Measurements from ENCODE around the gene HNRNPA1. TPM values are rescaled to one million over a fixed set of nuclear protein-coding genes. Genes with fewer than 3 reads are reported as not detected.

Gene HNRNPA1
- total and polyA plus RNA-seq, 9 of the 15 experiments (the other 6 are each of a cell fraction or from before 2014, with no cell fraction given) = 1,166 to 2,703 (median 1,815) TPM

- TF ChIP-seq RBBP5 (IDR thresholded peaks at IDR 0.05; ENCODE audit: borderline replicate concordance, insufficient read depth, low read length, poor library complexity, severe bottlenecking) (no peak), GATA2 (CRISPR knock-in tag; IDR thresholded peaks at IDR 0.05) (no peak), NFIX (CRISPR knock-in tag; IDR thresholded peaks at IDR 0.05; ENCODE audit: low read depth) (no peak), ELF1 (tag; IDR thresholded peaks at IDR 0.05) (no peak), ZNF740 (CRISPR knock-in tag; IDR thresholded peaks at IDR 0.05) (no peak), ZNF740 (tag; IDR thresholded peaks at IDR 0.05) (no peak), JUN (IDR thresholded peaks at IDR 0.05; ENCODE audit: borderline replicate concordance, low read depth, low read length) (no peak), JUN (CRISPR knock-in tag; IDR thresholded peaks at IDR 0.05; ENCODE audit: borderline replicate concordance) (no peak), MLLT1 (IDR thresholded peaks at IDR 0.05) (peak; percentile 44 to 56; a peak in 3 of 4 replicates), TAF7 (tag; IDR thresholded peaks at IDR 0.05) (no peak), ELF4 (CRISPR knock-in tag; IDR thresholded peaks at IDR 0.05) (no peak), ZNF655 (CRISPR knock-in tag; IDR thresholded peaks at IDR 0.05) (no peak), ZNF324 (CRISPR knock-in tag; IDR thresholded peaks at IDR 0.05) (no peak), ZNF124 (CRISPR knock-in tag; IDR thresholded peaks at IDR 0.05) (no peak), NR2C1 (IDR thresholded peaks at IDR 0.05) (no peak), NR2C1 (tag; IDR thresholded peaks at IDR 0.05) (no peak), PCBP2 (IDR thresholded peaks at IDR 0.05; ENCODE audit: low read depth, low read length, poor library complexity, severe bottlenecking) (no peak)
- TF ChIP-seq, protein P1, sequence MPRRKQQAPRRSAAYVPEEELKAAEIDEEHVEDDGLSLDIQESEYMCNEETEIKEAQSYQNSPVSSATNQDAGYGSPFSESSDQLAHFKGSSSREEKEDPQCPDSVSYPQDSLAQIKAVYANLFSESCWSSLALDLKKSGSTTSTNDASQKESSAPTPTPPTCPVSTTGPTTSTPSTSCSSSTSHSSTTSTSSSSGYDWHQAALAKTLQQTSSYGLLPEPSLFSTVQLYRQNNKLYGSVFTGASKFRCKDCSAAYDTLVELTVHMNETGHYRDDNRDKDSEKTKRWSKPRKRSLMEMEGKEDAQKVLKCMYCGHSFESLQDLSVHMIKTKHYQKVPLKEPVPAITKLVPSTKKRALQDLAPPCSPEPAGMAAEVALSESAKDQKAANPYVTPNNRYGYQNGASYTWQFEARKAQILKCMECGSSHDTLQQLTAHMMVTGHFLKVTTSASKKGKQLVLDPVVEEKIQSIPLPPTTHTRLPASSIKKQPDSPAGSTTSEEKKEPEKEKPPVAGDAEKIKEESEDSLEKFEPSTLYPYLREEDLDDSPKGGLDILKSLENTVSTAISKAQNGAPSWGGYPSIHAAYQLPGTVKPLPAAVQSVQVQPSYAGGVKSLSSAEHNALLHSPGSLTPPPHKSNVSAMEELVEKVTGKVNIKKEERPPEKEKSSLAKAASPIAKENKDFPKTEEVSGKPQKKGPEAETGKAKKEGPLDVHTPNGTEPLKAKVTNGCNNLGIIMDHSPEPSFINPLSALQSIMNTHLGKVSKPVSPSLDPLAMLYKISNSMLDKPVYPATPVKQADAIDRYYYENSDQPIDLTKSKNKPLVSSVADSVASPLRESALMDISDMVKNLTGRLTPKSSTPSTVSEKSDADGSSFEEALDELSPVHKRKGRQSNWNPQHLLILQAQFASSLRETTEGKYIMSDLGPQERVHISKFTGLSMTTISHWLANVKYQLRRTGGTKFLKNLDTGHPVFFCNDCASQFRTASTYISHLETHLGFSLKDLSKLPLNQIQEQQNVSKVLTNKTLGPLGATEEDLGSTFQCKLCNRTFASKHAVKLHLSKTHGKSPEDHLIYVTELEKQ (CRISPR knock-in tag; IDR thresholded peaks at IDR 0.05) = no peak
- TF ChIP-seq, protein P2, sequence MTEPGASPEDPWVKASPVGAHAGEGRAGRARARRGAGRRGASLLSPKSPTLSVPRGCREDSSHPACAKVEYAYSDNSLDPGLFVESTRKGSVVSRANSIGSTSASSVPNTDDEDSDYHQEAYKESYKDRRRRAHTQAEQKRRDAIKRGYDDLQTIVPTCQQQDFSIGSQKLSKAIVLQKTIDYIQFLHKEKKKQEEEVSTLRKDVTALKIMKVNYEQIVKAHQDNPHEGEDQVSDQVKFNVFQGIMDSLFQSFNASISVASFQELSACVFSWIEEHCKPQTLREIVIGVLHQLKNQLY (CRISPR knock-in tag; conservative IDR thresholded peaks at IDR 0.05) = peak in 1 of 2 experiments; percentile 33; a peak in 1 of 4 replicates
Measured at GRCh38 chr12:54287261-54288157, 7.0 kb downstream of the HNRNPA1 start (continued).

All from K562 (cell line).